CD4-positive, alpha-beta T cell treated with Interferon gamma for 1 hour (primary cell): ENCODE results near the gene EHBP1L1.
A peak's percentile ranks its signal among the peaks of the same experiment; 100 is the strongest.
"Not testable (repeated sequence)": the region's sequence is repeated elsewhere in the genome, so short reads cannot be mapped to it uniquely, and the experiment has no call there.

ENCODE experiments used
- DNase-seq: peaks from one replicate; pipeline ENCODE4 v3.0.0-alpha.2; 2020

EHBP1L1 gene

DNA sequence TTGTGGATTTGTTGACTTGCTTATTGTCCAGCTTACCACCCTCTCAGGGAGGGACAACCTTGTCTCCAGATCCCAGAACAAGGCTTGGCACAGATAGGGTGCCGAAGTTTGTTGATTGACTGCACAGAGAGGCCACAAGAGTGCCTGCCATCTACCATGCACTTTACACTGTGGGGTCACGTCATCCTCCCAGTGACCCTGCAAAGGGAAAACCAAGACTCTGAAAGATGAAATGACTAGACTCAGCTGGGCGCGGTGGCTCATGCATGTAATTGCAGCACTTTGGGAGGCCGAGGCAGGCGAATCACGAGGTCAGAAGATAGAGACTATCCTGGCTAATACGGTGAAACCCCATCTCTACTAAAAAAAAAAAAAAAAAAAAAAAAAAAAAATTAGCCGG is 13.1 kb upstream of the EHBP1L1 start:
- no peak for DNase-seq

DNA sequence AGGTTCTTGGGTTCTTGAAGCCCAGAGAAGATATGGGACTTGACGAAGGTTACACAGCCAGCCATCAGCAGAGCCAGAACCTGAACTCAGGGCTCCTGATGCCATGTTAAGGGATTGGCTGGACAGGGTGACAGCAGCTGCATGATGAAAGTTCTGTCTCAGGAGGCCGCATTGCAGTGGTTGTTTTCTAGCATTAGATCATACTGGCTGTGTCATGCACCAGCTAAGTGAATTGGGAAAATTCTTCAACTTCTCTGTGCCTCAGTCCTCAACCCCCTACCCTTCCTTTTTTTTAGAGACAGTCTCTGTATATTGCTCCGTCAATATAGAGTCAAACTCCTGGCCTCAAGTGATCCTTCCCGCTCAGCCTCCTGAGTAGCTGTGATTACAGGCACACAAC is 12.3 kb upstream of the EHBP1L1 start:
- DNase-seq, result no peak

DNA sequence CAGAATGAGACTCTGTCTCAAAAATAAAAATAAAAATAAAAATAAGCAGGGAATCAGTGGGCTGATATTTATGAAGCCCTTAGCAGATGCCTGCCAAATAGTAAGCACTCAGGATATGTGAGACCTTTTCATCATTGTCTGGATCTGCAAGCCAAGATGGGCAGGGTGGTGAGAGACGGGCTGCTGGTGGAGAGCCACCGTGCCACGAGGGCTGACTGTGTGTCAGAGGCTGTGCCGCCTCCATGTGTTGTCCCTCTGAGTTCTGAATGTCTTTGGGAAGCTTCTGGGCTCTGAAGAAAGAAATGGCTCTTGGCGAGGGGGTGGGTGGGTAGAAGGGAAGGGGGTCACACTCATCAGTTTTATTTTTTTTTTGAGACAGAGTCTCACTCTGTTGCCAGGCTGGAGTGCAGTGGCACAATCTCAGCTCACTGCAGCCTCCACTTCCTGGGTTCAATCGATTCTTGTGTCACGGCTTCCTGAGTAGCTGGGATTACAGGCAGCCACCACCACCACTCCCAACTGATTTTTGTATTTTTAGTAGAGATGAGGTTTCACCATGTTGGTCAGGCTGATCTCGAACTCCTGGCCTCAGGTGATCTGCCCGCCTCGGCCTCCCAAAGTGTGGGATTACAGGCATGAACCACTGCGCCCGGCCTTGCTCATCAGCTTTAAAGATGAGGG is 10.8 kb upstream of the EHBP1L1 start:
- not testable (repeated sequence) for DNase-seq

DNA sequence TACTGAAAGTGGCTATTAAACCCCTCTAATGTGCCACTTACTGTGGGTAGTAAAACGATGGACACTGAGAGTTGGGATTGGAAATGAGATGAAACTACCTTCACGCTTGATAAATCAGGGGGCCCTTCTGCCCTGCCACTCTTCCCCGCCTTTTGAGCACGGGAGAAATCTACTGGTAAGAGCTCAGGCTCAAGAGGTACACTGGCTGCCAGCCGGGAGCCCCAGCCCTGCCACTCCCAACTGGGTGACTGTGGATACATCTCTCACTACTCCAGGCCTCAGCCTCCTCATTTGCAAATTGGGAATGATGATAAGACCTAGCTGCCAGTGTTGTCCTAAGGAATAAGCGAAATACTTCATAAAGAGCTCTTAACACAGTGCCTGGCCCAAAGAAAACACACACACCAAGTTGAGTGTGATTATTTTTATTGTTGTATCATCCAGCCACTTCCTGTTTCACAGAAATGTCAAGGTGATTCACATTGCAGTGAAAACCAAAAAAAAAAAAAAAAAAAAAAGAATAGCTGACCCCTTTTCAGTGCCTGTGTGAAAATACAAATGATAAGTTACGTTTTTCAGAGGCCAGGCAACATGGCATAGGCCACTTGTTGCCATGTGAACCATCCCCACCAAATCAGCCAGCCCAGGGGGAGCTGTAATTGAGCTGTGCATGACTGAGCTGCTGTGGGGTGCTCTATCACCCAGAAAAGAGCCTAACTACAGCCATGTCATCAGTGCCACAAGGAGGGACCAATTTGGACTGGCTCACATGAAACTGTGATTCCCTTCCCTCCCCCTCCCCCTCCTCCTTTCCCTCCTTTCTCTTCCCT is 10.0 kb upstream of the EHBP1L1 start:
- DNase-seq, result peak; percentile 71

DNA sequence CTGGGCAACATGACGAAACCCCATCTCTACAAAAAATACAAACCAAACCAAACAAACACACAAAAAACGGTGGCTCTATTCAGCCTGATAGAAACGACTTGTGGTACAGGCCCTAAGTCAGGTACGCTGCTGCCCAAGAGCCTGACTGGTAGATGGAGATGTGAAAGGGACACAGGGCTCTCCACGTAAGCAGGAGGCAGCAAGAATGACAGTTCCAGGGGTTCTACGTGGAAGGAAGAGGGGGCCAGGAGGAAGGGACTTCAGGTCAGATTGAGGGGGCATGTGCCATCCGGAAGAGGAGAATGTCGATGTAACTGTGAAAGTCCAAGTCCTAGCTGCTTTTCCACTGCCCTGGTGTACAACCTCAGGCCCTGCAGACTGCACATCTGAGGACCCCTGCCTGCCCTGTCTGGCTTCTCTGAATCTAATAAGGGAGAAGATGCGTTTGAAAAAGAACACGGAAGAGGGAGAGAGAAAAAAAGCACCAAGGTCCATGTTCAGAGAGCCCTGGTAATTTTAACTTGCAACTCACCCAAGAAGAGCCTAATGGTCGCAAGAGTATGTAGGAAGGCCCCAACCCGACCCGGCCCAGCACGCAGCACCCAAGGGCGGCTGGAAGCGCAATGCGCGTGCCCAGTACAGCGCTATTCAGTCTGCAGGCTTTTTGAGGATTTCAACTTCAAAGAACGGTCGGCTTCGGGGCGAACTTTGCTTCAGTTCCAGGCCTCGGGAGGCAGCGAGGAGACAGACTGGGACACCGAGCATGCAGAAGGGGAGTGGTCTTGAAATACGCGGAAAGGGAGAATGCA is 6.5 kb upstream of the EHBP1L1 start:
- DNase-seq, result no peak

DNA sequence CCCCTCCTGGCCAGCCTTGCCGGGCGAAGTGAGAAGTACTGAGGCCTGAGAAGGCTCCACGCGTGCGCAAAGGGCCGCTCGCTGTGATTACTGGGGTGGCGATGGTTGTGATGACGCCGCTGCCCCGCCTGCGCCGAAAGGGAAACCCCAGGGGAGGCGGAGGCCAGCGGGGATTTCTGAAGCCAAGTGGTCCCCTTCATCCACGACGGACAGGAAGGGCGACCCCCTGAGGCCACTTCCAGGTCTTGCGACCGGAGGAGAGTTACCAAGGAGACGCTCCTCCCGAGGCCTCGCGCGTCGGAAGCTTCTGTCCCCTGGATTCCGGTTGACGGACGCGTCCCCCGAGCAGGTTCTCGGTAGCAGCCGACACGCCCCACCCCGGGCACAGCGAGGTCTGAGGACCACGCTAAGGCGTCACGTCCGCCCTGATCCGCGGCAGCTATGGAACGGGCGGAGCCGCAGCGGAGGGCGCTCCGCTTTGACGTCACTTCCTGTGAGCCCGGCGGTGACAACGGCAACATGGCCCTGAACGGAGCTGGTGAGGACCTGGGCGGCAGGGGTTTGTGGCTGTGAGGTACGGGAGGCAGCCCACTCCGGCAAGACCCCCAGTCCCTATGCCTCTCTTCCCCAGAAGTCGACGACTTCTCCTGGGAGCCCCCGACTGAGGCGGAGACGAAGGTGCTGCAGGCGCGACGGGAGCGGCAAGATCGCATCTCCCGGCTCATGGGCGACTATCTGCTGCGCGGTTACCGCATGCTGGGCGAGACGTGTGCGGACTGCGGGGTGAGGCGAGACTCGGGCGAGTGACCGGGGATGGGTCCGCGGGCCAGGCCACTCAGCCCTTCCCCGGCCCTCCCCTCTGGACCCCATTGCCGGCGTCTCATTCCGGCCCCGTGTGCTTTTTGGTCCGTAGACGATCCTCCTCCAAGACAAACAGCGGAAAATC is 5.6 kb upstream of the EHBP1L1 start, which contains the start of gene ZNRD2:
TSS of gene ZNRD2 (plus strand) at position 505 of the 946 bp plus-strand sequence. CDS start at position 520, 15 bp downstream.
- peak; percentile 99 for DNase-seq

DNA sequence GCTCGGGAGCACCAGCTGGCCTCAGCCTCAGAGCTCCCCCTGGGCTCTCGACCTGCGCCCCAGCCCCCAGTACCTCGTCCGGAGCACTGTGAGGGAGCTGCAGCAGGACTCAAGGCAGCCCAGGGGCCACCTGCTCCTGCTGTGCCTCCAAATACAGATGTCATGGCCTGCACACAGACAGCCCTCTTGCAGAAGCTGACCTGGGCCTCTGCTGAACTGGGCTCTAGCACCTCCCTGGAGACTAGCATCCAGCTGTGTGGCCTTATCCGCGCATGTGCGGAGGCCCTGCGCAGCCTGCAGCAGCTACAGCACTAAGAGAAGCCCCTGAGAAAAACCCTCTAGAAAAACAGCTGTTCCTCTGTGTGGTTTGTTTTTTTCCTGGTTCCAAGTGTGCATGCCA is 4.4 kb upstream of the EHBP1L1 start:
- no peak for DNase-seq

DNA sequence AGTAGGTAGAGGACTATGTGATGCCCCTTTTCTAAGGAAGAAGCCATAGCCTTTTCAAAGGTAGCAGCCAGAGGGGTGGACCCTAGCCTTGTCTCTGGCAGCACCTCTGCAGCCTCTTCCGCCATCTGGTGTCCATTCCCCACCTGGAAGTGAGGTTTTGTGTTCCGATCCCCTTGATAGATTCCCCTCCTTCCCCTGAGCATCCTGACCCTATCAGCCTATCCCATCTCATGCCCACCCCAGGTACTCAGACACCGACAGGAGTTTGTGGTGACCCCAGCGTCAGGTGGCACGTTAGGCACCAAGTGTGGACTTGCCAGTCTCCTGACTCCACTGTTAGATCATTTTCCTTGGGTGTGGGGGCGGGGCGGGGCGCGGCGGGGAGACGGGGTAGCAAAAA is 3.9 kb upstream of the EHBP1L1 start:
- DNase-seq, result no peak

DNA sequence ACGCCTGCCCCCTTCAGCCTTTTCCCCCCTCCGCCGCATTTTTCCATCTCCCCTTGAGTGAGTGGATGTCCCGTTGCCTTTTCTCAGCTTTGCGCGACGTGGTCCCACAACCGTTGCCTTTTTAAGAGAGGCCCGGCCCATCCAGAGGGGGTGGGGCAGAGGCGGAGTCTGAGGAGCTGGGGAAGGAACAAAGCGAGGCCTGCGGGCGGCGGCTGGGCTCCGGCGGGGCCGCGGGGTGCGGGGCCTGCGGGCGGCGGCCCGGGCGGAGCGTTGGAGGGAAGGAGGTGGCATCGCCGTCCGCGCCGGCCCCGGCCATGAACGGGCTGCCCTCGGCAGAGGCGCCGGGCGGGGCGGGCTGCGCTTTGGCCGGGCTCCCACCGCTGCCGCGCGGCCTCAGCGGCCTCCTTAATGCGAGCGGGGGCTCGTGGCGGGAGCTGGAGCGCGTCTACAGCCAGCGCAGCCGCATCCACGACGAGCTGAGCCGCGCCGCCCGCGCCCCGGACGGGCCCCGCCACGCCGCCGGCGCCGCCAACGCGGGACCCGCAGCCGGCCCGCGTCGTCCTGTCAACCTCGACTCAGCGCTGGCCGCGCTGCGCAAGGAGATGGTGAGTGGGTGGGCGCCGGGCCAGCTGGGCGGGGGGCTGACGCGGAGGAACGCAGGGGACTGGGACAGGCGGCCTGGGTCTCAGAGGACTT is 3.3 kb upstream of the EHBP1L1 start, which contains the start of gene FAM89B:
TSS of gene FAM89B (plus strand) at position 183 of the 696 bp plus-strand sequence. CDS start at position 315, 132 bp downstream.
- peak; percentile 87 for DNase-seq

DNA sequence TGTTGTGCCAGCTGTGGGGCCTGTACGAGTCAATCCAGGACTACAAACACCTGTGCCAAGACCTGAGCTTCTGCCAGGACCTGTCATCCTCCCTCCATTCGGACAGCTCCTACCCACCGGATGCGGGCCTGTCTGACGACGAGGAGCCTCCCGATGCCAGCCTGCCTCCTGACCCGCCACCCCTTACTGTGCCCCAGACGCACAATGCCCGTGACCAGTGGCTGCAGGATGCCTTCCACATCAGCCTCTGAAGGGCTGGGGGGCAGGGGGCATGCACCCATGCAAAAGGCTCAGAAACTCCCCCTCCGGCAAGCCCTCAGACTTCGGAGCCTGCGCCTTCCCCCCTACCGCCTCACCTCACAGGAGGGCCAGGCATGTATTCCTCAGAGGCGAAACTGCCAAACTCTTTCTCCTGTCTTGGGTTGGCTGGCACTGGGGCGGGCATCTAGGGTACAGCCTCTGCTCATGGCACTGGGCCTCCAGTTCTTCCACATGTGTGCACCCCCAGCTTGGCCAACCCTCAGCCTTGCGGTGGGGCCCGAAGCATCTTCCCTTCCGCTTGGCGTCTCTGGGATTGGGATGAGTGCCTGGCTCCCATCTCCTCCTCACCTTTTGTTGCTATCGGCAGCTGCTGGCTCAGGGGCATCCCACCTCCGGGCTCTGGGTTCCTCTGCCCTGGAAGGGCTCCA is 2.3 kb upstream of the EHBP1L1 start:
- no peak for DNase-seq

DNA sequence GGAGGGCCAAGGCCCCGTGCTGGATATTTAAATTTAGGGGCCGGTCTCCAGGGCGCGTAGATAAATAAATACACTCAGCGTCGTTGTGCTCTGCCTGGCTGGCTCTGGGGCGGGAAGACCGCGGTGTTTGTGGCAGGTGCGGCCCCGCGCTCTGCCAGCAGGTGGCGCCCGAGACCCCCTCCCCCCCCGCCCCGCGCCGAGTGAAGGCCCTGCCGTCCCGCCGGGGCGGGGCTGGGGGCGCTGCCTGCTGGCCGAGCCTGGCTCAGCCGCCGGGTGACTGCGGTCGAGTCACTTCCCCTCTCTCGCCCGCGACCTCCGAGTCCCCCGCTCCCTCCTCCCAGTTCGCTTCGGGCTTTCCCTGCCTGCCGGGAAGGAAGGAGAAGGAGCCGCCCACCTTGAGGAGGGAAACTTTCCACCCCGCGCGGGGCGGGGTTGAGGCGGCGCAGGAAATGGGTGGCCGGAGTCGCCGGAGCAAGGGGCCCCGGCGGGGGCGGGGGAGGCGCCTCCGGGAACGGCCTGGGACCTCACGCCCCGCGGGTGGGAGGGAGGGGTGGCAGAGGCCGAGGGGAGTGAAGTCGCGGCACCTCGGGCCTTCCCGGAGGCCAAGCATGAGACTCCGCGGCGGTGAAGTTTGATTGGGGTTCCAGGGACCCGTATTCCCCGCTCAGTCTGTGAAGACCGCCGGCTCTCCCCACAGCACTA is 1.6 kb upstream of the EHBP1L1 start:
- peak; percentile 94 for DNase-seq

DNA sequence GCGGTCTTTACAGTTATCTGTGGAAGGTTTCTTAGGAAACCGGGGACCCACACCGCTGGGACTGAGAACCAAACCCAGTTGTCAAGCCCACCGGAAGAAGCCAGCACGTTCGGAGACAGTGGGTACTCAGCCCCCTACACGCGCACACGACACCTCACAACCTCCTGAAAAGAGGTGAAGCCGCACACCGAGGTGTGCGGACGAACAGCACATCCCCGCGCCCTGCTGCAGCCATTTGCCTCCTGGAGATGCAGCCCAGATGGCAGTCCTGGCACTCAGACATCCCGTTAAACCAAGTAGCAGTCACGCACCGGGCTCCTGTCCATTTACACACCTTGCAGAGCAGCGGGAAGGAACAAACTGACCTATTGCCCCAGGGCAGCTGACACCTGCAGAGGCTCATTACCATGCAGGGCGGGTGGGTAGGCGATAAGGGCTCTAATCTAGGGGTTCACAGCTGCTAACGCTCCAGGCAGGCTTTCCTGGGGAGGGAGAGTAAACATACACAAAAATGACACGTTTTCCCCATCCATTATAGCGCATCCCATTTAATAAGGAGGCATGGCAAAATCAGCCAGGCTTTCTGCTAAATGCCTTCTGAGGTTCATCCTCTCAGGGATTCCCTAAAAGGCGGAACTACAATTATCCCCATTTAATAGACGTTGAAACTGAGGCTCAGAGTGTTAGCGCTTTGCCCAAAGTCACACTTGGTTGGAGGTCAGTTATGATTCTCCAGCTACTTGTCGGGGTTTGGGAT is 864 bp upstream of the EHBP1L1 start:
- DNase-seq, result no peak

DNA sequence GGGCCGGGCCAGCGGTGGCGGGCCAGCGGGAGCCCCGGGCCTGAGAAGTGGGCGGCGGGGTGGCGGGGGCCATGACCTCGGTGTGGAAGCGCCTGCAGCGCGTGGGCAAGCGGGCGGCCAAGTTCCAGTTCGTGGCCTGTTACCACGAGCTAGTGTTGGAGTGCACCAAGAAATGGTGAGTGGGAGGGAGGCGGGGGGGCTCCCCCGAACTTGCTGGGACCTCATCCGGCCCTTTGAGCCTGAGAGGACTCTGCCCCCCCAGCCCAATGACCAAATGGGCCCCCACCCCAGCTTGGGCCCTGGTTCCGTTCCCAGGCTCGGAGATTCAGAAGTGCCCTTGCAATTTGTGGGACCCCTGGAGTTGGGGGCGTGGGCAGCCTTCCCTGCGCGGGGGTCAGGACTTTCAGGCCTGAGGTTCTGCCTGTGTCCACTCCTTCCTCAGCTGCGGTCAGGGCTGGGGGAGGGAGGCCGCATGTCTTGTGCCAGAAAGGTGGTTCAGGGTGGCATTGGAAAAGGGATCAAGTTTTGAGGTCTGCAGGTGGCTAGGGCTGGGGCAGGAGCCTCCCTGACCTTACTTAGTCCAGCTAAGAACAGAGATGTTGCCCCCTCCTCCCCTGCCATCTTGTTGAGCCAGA is 496 bp downstream of the EHBP1L1 start:
- DNase-seq, result no peak

DNA sequence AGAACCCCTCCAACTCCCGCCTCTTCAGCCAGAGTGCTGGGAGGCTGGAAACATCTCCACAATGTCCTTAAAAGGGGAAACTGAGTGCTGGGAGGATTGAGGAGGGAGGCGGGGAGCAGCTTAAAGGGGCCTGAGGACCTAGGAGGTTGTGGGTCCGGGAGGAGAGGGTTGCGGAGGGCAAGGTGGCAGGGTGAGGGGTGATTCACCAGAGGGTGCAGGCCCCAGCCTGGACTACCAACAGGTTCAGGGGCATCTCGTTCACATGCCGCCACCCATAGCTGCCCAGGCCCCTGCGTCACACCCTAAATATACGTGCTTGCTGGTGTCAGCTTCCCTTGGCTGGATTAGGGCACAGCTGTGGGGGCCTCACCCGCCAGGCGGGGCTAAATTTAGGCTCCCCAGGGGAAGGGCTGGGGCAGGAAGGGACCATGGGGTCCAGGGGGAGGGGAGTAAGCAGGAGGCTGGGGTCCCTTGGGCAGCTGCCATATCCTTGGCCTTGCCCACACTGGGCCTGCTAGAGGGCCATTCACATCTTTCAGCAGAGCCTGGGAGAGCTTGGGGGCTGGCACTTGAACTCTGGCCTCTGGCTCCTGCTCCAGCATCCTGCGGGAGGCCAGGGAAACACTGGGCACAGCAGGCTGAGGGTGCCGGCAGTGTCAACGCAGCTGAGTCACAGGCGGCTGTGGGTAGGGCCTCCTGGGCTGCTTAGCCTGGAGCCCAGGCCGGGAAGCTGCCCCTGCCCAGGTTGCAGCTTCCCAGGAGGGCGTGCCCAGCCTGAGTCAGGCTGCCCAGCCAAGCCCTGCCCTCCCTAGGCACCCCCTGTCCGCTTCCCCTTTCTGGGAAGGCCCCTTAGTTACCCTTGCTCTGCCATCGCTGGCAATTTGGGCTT is 1.3 kb downstream of the EHBP1L1 start:
- peak; percentile 79 for DNase-seq

DNA sequence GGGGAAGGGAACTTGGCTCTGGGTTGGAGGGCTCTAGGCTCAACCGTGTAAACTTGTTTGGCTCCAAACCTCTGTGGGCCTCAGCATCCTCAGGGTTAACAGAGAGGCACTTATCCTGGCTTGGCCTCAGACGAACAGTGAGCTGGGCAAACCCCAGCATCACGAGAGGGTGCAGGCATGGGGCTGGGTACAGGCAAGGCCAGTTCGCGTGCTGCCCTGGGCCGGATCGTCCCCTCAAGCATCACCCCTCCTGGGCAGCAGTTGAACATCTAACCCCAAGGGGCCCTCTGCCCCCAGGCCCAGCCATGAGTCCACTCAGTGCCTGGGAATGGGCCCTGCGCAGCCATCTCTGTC is 1.9 kb downstream of the EHBP1L1 start:
- DNase-seq, result no peak

DNA sequence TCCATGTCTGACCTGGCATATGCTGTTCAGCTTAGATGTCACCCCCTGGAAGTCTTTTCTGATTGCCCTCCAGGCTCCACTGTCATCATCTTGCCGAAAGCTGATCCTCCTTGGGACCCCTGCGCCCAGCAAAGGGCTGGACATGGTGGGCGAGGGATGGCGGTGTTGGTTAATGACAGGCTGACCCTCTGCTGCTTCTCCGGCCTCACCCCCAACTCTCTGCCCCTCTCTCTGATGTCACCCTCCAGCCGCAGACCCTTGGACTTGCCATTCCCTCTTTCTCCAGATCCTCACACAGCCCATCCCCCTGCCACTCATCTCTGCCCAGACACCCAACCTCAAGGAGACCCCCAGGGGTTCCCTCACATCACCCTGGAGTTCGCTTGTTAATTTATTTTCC is 2.3 kb downstream of the EHBP1L1 start:
- DNase-seq, result no peak

DNA sequence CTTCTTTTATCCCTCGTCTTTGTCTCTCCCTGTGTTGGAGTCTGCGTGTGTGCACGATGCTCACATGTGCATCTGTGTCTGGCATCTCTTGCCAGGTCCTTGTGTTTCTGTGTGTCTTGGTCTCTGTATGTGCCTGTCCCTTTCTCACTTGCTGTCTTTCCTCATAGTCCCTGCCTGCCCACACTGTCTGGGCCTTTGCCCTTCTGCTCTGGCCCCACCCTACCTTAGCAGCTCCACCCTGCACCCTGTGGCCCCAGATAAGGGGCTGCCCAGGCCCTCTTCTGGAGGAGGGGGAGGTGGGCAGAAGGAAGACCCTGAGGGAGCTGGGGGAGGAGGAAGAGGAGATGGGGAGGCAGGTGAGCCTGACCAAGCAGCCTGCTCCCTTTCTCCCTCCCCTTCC is 2.8 kb downstream of the EHBP1L1 start:
- DNase-seq, result no peak

DNA sequence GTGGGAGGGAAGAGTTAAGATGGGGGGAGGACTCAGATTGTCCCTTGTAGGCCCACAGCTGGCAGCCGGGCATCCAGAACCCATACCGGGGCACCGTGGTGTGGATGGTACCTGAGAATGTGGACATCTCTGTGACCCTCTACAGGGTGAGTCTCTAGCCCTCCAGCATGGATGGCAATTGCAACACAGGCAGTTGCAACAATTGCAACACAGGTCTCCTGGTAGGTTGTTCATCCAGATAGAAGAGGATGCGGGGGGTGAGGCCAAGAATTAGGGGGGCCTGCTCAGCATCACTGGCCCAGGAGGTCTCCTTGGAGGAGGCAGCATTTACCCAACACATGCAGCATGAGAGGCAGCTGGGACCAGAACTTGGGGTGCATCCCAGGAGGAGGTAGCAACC is 3.4 kb downstream of the EHBP1L1 start:
- DNase-seq, result no peak
